Measurements from ENCODE around the gene ANO4.

Gene ANO4

GRCh38 chr12:100794441-100795173 lies at the start of gene ANO4:
Gene ANO4 (plus strand): TSS chr12:100794776. CDS start chr12:100901786, 107,010 bp downstream.
- DNase-seq = no peak

- DNase-seq = no peak
These were observed 49.1 kb upstream of the ANO4 start for GRCh38 chr12:100745378-100746071.

DNA sequence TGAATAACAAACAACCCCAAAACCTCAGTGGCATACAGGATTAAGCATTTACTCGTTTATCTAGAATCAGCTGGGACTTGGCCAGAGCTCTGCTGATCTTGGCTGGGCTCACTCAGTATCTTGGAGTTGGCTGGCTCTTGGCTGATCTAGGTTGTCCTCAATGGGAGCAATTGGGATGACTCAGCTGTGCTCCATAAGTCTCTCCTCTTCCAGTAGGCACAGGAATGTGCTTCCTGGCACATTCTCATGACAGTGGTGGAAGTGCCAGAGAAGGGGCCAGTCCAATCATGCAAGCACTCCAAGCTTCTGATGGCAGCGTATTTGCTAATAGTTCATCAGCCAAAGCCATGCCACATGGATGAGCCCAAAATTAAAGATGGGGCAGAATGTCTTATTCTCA lies 41.7 kb upstream of the ANO4 start:
- DNase-seq = no peak

DNA sequence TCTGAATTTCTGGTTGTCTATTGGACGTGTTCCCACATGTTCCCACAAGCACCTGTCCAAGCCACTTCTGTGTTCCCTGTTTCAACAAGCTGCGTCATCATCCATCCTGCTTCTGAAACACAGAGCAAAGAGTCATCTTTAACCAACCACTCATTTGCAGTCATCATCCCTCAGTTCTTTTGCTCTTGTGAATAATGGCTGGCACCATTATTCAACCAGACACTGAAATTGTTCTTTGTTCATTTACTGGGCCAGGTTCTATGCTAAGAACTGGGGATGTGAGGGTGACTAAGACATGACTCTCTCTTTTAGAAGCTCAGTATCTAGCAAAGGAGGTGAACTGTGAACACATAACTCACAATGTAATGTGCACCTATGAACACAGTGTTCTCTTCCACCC lies 40.7 kb upstream of the ANO4 start:
- DNase-seq = no peak

GRCh38 chr12:100755186-100755585 lies 39.4 kb upstream of the ANO4 start:
- DNase-seq = no peak

DNA sequence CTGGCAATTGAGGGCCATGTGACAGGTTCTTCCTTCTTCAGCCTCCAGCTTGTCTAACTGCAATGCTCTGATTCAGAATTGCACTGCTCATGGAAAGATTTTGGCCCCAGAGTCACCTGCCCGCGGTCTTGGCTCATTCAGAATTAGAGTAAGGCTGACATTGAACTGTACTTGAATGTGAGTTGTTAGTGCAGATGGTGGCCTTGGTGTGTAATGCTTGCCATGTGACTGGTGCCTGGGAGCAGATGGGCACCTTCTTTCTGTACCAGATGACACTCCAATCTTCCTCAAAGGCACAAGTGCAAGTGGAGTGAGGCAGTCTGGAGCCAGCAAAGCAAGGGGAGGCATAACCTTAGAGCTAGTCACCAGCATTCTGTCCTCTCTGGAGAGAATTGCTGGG lies 36.5 kb upstream of the ANO4 start:
- no peak for DNase-seq

GRCh38 chr12:100767371-100767770 lies 27.2 kb upstream of the ANO4 start:
- DNase-seq = no peak

DNA sequence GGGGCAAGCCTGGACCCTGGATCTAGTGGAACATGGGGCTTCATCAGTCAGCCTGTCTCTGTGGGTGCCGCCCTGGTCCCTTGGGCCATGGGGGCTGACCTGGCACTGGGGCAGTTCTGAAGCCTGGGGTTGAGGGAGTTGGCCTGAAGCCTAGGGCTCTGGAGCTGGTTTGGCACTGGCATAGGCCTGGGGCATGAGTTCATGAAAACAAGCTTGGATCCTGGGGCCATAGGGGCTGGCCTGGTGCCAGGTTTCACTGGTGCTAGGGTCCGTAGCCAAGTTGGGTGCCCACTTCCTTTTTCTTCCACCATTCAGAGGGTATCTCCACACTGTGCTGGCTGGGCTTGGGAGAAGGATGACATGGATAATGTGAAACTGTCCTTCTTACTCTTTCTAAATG lies 26.6 kb upstream of the ANO4 start:
- no peak for DNase-seq

- no peak for DNase-seq
These were observed 15.5 kb upstream of the ANO4 start for GRCh38 chr12:100778967-100779590.

GRCh38 chr12:100789146-100789545 lies 5.4 kb upstream of the ANO4 start:
- DNase-seq = no peak

DNA sequence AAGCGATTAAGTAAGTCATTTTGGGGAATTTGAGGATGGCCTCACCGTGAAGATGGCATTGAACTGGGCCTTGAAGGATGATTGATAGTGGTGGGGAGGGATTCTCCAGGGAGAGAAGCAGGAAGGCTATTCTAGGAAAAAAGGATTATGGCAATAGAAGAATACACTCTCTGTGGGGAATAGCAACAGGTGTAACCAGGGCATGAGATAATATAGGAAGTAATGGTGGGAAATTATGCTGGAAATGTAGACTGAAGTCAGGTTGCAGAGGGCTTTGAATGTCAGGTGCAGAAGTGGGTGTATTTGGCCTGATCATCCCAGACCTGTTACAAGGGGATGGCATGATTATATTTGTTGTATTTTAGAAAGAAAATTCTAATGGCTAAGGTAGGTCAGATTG lies 4.6 kb upstream of the ANO4 start:
- DNase-seq = no peak

DNA sequence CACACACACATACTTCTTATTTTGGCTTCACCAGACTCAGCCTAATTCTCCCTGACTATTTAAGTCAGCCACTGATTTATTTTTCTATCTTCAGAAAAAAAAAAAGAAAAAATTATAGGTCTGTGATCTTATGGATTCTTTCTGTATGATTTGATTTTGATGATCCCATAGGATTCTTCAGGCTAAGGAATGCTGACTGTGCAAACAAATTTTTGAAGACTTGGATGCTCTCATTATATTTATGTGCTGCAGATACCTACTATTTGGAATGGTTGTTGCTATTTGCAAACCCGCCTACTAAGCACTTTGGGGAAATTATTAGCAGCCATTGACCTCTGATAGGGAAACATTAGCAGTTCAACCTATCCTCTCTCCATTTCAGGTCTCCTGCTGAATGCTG lies 4.0 kb upstream of the ANO4 start:
- DNase-seq = no peak

DNA sequence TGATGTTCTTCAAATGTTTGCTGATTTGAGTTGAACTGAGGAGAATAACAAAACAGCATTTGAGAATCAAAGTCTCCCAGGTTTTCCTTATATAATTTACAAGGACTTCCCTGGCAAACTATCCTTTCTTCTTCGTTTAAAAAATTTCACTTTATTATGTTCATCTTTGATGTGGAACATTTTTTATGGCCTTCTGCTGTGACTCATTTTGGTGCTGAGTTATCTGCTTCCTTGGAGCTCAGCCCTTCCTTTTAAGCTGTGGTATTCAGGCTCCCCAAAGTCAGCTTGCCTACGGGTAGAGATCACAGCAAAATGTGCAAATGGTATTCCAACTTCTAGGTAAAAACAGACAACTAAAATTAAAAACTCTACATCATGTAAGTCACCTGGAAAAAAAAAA lies 1.4 kb upstream of the ANO4 start:
- DNase-seq = no peak

DNA sequence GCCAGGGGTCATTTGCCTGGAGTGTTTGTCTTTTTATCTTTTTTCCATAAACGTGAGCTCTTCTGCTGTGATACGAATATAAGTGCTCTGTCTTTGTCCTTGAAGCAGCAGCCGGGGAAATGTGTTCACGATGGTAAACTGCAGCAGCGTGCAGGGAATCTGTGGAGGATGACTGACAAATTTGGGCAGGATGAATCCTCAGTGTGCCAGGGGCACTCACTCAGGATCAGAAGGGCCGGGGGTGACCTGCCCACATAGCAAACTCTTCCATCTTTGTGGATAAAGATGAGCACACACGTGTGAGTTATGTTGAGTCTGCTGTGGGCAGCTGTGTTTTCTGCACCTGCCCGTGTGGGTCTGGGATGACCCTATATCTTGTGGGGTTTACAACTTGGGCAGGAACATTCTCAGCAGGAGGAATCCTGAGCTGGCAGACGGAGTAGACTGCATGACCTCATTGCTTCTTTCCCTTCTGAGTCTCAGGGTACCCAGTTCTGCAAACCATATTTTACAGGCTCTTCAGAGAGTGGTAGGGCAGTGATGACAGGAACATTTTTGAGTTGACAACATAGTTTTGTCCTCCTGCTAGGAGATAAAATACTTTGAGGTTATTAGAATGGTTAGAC lies 711 bp downstream of the ANO4 start:
- no peak for DNase-seq

GRCh38 chr12:100795800-100796179 lies 1.2 kb downstream of the ANO4 start:
- no peak for DNase-seq

DNA sequence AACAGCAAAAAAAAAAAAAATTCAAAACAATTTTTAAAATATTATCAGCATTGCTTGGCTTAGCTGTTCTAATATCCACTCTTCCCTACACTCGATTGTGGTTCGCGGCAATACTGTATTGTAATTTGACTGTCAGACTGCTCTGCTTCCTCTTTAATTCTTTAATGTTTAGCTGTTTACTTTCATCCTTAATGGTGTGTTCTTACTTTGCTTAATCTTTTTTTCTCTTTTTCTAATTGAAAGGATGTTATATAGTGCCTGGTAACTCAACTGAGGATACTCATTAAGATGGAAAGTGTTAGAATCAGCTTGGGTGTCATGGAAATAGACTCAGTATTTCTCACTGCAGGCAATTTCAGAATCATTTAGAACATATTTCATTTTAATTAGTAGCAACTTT lies 2.0 kb downstream of the ANO4 start:
- no peak for DNase-seq

DNA sequence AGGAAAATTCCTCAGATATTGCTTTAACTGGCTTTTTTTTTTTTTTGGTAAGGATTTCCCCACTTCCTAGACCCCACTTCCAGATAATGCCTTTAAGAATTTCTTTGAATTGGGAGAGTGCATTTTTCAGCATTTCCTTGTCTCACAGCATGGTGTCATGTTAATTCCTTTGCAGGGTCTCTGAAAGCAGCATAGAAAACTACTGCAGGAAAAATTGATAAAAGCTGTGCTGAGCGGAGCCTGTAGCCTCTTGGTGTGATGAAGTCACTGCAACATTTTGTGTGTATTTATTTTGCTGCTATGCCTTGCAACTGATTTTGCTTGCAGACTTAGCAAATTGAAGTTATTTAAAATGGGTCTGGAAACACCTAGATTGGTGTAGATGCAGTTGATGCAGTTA lies 2.7 kb downstream of the ANO4 start:
- no peak for DNase-seq

DNA sequence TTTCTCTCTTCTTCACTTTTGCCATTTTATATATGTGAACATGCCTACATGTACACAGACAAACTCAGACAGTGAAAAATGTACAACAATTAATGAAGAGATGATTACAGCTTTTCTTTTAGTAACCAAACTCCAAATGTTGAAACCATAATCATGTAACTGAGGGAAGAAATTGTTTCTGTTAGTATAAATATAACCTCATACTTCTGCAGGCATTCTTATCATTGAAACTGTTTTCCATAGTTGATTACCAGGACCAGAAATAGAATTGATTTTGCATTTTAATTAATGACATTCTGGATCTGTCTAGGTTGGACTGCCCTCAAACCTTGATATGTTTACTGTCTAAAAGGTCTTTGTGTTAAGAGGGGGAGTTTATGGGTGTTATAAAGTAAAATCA lies 3.2 kb downstream of the ANO4 start:
- no peak for DNase-seq

GRCh38 chr12:100798286-100799160 lies 3.9 kb downstream of the ANO4 start:
- DNase-seq = no peak

- DNase-seq = no peak
These were observed 5.2 kb downstream of the ANO4 start for GRCh38 chr12:100799770-100800169.

GRCh38 chr12:100800723-100801122 lies 6.1 kb downstream of the ANO4 start:
- DNase-seq = no peak

DNA sequence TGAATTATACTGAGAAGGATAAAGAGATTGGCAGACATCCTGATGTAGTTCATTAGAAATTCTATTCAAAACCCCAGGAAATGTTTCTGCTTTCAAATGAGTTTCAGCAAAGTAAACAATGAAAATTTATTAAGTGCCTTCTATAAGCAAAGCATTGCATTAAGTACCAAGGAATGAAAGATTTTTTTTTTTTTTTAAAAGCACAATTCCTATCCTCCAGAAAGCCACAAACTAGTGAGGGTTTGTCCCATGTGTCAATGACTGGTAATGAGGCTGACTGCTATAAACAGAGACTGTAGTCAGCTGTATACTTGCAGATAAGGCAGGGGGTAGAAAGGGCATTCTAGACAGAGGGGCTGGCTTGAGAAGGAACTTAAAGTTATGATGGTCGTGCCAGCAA lies 6.7 kb downstream of the ANO4 start:
- DNase-seq = no peak

GRCh38 chr12:100808777-100809176 lies 14.2 kb downstream of the ANO4 start:
- no peak for DNase-seq
